ENCODE data around the gene ETFA.

Gene ETFA

DNA sequence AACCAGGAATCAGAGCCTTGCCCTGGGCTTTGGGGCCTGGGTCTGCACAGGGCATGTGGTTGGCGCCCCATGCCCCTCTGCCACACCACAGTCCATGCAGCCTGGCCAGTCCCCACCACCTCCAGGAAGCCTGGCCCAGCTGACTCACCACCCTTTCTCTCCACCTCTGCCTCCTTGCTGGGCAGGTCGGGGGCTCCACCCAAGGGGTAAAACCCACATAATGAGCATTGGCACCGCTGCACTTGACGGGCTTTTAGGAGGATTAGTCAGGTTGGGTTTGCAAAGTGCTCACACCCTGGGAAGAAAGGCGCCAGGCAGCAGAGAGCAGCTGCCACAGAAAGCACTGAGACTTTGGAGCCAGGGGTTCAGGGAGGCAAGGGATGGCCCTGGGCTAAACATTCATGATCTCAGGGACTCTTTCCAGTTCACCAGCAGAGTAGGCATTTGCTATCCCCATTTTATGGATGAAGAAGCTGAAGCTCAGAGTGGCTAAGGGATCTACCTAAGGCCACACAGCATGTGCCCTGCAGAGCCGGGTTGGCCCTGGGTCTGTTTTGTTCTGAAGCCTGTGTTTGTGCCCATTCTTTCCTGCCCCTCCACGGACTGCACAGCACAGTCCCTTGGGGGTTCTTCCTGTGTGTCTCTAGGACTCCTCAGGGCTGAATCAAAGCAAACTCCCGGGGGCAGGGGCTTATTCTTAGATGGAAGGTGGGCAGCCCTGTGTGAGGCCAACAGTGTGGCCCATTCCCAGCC, 113.4 kb downstream of the ETFA start:
- DNase-seq (ENCODE audit: low read depth in 1 of 2, low spot score in 1 of 2) = no peak

DNA sequence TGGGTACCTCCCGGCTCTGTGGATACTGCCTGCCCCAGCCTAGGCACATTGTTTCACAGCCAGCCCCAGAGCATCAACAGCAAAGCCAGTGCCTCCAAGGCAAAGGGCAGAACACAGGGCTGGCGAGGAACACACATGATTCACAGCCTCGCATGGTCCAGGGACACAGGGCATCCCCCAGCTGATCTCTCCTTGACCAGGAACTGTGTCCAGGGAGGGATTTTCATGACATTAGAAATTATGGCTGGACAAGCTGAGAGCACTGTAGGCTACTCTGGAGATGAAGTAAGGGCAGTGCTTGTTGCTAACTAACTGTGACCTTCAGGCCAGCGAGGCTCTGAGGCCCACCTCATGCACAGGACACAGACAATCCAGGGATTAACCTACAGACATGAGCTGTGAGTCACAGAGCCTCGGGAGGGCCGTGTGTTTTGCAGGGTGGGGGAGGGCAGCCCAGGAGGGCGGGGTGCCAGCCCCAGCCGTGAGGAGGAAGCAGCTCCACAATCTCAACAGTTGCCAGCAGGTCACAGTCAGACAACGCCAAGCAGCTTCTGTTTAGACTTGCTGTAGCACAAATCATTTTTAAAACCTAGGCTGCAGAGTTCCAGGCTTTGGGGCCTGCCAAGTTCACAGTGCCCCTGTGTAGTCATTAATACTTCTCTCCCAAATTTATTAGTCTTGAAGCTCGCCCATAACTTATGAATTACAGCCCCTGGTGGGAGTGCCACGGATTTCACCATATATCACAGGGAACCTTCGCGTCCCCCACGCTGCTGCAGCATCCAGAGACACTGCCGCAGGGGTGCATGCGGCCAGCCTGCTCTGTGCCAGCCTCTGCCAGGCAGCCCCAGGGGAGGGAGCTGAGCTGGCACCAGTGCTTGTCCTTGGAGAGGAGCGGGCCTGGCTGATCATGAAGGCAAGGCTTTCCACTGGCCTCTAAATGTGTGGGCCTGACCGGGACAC, 114.7 kb downstream of the ETFA start:
- DNase-seq (ENCODE audit: low read depth in 1 of 2, low spot score in 1 of 2) = no peak

- no peak for DNase-seq (ENCODE audit: low read depth in 1 of 2, low spot score in 1 of 2)
These were observed 115.6 kb downstream of the ETFA start for GRCh38 chr15:76195506-76196268.

DNA sequence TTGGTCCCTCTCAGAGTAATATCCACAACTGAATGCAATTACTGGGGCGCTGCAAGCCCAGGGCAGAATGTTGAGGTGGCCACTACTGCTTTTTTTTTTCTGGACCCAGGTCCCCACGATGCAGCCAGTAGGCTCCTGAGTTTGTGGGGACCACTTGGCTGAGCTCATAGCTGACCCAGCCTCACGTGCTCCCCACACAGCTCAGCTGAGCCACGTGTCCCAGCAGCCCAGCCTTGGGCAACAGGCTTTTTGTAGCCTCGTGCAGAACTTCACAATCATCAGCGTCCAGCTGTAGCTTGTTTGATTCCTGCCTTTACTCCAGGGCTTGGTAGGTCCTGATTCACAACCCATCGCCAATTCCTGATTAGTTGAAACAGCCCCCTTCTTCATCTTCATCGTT, 117.3 kb downstream of the ETFA start:
- no peak for DNase-seq (ENCODE audit: low read depth in 1 of 2, low spot score in 1 of 2)

- no peak for DNase-seq (ENCODE audit: low read depth in 1 of 2, low spot score in 1 of 2)
These were observed 118.6 kb downstream of the ETFA start for GRCh38 chr15:76192715-76193114.

DNA sequence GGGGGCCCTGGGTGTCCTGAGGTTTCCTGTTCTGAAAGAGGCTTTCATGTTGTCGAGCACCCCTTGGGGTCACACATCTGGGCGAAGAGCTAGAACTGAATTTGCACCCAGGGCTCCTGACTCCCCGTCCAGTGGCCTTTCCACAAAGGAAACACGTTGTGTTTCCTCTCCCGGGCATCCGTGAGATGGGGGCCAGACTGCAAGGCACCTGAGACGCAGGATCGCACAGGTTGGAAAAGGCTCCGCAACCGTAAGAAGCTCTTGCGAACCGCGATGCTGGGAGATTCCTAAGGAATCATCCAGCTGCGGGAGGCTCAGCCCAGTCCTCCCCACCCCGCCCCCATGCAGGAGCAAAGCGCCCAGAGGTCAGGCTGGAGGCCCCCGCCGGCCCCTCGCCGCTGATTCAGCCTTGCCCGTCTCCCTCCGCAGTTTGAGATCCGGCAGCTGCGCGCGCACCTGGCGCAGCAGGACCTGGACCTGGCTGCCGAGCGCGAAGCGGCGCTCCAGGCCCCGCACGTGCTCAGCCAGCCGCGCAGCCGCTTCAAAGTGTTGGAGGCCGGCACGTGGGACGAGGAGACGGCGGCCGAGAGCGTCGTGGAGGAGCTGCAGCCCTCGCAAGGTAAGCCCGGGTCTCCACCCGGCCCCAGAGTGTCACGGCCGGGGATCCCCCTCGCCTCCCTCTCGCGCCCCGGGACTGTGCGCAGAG, 119.6 kb downstream of the ETFA start:
- no peak for DNase-seq (ENCODE audit: low read depth in 1 of 2, low spot score in 1 of 2)

- peak; percentile 35 to 42 for DNase-seq (ENCODE audit: low read depth in 1 of 2, low spot score in 1 of 2)
These were observed 120.3 kb downstream of the ETFA start for GRCh38 chr15:76190751-76191538.

DNA sequence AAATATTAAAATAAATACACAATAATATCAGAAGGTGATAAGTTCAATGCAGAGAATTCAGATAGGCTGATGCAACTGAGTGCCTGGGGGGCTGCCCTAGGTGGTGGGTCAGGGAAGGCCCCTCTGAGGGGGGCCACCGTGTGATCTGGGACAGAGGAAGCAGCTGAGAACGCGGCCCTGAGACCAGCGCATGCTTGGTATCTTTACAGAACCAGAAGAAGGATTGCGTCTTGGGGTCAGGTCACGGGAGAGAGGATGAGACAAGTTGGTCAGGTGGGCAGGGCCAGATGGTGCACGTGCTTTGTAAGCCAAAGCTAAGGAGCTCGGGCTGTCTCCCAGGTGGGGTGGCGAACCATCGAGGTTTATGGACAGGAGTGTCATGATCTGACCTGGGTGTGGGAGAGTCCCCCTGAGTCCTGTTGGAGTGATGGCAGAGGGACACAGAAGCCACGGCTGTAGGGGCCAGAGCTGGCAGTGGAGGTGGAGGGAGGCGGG, 121.2 kb downstream of the ETFA start:
- DNase-seq (ENCODE audit: low read depth in 1 of 2, low spot score in 1 of 2) = no peak

DNA sequence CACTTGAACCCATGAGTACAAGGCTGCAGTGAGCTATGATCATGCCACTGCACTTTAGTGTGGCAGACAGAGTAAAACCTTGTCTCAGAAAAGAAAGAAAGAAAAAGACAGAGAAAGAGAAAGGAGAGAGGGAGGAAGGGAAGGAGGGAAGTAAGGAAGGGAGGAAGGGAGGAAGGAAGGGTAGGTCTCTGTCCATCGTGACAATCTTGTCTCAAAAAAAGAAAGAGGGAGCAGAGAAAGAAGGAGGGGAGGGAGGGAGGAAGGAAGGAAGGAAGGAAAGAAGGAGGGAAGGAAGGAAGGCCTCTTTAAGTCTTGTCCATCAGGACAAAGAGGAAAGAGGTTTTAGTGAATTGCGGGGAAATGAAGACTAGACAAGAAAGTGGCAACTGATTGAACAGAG, 122.2 kb downstream of the ETFA start:
- no peak for DNase-seq (ENCODE audit: low read depth in 1 of 2, low spot score in 1 of 2)

- no peak for DNase-seq (ENCODE audit: low read depth in 1 of 2, low spot score in 1 of 2)
These were observed 124.1 kb downstream of the ETFA start for GRCh38 chr15:76187163-76187562.

DNA sequence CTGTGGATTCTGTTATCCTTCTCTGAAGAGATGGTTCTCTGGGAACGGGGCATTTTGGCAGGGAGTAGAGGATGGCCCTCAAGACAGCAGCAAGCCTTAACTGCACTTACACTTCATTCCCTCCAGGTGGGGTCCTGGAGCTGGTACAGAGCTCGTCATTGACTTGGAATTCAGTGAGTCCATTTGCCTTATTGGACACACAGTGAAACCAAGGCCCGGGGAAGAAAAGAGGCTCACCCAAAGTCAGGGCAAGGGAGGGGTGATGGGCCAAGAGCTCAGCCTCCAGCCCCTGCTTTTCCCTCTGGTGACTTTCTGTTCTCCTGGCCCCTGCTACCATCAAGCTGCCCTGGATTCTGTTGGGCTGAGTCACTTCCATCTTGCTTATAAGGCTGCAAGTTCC, 125.6 kb downstream of the ETFA start:
- DNase-seq (ENCODE audit: low read depth in 1 of 2, low spot score in 1 of 2) = no peak

- no peak for DNase-seq (ENCODE audit: low read depth in 1 of 2, low spot score in 1 of 2)
These were observed 126.6 kb downstream of the ETFA start for GRCh38 chr15:76184650-76185035.

DNA sequence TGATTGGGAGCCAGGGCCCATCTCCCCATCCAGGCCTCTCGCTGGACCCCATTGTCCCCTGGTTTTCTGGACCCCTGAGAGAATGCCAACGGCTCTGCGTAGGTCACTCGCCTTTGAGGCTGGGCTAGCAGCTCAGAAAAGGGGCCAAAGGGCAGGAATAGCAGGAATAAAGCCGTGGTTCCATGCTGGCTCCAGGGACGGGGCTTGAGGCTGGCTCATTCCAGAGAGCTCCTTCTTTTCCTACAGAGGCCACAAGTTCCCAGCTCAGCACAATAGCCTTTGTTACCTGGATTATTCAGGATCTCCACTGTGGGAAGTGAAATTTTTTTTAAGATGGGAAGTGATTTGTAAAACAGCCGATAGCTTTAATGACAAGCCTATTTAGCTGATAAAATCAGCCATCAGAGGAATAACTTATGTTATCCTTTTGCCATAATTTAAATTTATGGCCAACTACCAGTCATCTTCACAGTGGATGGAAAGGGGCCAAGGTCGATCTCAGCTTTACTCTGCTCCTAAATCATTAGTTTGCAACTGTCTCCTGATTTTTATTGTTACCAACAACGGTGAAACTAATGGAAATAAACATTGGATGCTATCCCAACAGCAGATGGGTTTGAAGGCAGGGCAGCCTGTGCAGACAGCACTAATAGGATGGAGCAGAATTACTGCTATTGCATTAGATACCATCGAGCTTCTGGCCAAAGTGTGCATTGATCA, 127.2 kb downstream of the ETFA start:
- no peak for DNase-seq (ENCODE audit: low read depth in 1 of 2, low spot score in 1 of 2)

GRCh38 chr15:76181705-76182107, 129.6 kb downstream of the ETFA start:
- DNase-seq (ENCODE audit: low read depth in 1 of 2, low spot score in 1 of 2) = peak in 1 of 2 donors; percentile 11

GRCh38 chr15:76180321-76180720, 130.9 kb downstream of the ETFA start:
- DNase-seq (ENCODE audit: low read depth in 1 of 2, low spot score in 1 of 2) = no peak

DNA sequence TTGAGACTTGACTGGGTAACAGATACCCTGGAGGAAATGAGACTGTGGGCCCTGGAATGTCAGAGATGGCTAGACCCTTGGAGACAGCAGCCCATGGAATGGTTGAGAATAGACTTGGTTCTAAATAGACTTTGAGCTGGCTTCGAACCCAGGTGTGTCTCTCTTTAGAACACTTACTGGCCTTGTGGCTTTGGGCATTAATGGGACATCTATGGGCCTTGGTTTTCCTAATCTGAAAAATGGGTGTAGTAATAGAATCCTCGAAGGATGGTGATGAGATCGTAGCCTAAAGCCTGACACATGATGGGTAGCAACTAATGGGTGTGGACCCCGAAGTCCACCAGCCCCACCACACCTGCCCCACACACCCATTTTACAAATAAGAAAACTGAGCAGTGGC, 132.2 kb downstream of the ETFA start:
- no peak for DNase-seq (ENCODE audit: low read depth in 1 of 2, low spot score in 1 of 2)

GRCh38 chr15:76178296-76179000, 132.8 kb downstream of the ETFA start:
- no peak for DNase-seq (ENCODE audit: low read depth in 1 of 2, low spot score in 1 of 2)

DNA sequence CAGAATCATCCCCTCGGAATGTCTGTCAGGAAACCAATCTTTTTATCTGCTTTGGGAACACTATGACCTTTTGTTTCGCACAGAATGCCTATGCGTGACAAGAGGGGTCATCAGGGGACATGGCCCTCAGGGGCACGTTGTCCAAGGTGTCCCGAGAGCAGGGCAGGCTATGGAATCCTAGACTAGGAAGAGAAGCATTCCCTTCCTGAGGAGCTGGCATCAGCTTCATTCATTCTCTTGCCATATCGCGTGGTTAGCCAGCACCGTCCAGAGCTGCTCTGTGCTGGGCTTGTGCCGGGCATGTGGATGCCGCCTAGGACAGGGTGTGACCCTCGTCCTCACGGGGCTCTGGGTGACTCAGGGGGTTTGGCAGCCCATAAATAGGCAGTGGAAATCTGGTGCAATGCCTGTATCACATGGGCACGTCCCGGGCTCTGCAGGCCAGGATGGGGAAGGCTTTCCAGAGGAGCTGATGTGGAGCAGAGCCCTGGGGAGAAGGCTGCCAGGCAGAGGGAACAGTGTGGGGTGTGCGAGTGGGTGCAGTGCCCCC, 133.7 kb downstream of the ETFA start:
- no peak for DNase-seq (ENCODE audit: low read depth in 1 of 2, low spot score in 1 of 2)
